ENCODE results near the gene ENO2.
"Not testable (repeated sequence)": the region's sequence is repeated elsewhere in the genome, so short reads cannot be mapped to it uniquely, and the experiment has no call there.

Gene ENO2

DNA sequence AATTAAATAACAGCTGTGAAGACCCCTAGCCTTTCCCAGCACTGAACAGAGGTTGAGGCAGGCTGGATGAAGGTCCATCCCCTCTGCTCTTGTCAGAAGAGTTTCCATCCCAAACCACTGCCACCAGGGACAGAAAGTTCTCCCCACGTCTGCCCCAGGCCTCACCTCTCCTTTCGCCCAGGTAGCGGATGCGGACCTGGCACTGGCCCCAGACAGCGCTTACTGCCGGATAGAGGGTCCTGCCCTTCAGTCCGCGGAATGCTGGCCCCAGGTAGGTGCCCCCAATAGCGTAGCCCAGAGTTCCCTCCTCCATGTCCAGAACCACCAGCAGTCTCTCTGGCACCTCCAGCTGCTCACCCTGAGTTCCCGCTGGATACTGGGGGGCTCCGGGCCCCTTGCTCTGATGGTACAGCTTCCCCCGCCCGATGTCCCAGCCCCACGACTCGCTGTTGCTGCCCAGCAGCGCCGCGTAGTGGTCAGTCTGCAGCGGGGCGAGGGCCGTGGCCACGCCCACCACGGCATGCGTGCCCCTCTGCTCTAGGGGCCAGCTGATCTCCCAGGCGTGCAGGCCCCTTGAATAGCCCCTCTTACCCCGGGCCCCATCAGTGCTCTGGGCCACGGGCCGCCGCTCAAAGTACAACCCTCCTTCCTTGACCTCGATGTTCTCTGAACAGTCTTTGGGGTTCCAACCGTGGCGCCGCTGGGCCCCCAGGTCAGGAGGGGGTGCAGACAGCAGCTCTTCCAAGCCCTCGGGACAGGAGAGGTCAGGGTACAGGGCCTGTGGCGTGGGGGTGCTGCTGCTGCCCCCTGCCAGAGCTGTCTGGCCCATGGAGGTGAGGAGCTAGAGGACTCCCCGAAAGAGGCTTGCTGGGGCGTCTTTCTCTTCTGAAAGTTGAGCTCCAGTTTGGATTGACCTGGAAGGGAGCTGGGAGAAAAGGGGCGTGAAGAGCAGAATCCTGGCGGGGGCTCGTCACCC lies 42.0 kb upstream of the ENO2 start:
- in situ Hi-C loops (cut with HindIII; ENCODE audit: low pct_unique_long_range_greater_than_20kb, low sequenced_read_pairs): no loop called here
- no peak for TF ChIP-seq JUND (IDR thresholded peaks at IDR 0.05; ENCODE audit: low read depth)
- DNase-seq (ENCODE audit: low read depth in 1 of 2, low spot score in 1 of 2): peak; percentile 17 to 53

DNA sequence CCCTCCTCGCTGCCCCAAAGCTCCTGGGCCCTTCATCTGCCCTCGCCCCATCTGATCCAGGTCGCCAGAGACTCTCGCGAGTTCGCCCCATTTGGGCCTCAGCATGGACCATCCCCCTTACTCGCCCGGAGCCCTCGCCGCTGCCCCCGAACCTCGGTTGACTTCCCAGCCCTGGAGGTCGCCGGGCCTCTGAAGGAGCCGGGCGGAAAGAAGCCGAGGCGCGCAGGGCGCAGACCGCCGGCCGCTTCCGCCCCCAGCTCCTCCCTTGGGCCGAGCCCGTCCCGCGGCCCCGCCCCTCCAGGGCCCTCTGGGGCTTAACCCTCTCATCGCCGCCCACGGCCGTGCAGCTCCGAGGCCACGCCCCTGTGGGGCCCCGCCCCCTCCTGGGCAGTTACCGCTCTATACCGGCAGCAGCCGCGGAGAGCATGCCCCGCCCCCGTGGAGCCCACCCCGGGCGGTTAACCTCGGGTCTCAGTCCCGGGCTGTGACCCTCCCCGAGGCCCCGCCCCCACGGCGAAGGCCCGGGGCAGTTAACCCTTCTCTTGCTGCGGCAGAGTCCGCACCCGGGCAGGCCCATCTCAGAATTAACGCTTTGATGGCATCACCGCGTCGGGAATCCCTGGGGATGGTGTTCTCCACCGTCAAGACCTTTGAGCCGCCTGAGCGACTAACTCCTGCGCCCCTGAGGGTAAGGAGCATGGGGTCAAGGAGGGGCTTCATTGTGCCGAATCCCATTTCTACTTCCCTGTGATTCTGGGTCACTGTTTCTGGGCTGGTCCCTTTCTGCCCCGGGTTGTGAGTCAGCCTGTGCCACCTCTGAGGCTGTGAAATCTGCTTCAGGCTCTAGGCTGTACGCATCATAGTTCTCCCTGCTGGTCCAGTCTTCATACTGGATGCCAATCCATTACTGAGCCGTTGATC lies 41.0 kb upstream of the ENO2 start, which contains the start of gene SPSB2:
SPSB2 (minus strand) TSS at position 210 of the 921 bp plus-strand sequence. CDS start 402 bp downstream, outside the sequence.
- DNase-seq (ENCODE audit: low read depth in 1 of 2, low spot score in 1 of 2): peak; percentile 23 to 85
- no peak for TF ChIP-seq JUND (IDR thresholded peaks at IDR 0.05; ENCODE audit: low read depth)
- in situ Hi-C loops (cut with HindIII; ENCODE audit: low pct_unique_long_range_greater_than_20kb, low sequenced_read_pairs): no loop called here

DNA sequence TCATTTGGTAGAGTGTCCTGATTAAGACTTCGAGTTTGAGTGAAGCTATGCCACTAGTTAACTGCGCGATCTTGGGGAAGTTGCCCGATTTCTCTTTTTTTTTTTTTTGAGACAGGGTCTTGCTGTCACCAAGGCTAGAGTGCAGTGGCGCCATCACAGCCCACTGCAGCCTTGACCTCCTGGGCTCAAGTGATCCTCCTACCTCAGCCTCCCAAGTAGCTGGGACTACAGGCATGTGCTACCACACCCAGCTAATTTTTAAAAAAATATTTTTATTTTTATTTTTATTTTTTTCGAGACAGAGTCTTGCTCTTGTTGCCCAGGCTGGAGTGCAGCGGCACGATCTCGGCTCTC lies 40.4 kb upstream of the ENO2 start:
- in situ Hi-C loops (cut with HindIII; ENCODE audit: low pct_unique_long_range_greater_than_20kb, low sequenced_read_pairs); DNase-seq (ENCODE audit: low read depth in 1 of 2, low spot score in 1 of 2): not testable (repeated sequence)

DNA sequence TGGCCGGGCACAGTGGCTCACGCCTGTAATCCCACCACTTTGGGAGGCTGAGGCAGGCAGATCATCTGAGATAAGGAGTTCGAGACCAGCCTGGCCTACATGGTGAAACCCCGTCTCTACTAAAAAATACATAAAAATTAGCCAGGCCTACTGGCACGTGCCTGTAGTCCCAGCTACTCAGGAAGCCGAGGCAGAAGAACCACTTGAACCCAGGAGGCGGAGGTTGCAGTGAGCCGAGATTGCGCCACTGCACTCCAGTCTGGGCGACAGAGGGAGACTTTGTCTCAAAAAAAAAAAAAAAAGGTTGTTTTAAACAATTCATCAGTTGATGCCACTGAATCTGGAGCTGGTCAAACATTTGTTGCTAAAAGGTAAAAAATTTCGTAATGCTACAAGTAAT lies 34.6 kb upstream of the ENO2 start:
- DNase-seq (ENCODE audit: low read depth in 1 of 2, low spot score in 1 of 2); in situ Hi-C loops (cut with HindIII; ENCODE audit: low pct_unique_long_range_greater_than_20kb, low sequenced_read_pairs): not testable (repeated sequence)

DNA sequence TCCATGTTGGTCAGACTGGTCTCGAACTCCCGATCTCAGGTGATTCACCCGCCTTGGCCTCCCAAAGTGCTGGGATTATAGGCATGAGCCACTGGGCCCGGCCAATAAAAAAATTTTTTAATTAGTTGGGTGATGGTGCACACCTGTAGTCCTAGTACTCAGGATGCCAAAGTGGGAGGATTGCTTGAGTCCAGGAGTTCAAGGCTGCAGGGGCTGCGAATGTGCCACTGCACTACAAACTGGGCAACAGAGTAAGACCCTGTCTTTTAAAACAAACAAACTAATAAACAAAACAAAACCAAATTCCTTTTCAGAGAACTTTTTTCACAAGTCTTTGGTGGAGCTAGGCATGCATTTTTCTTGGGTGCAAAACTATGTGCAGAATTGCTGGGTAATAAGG lies 31.1 kb upstream of the ENO2 start:
- DNase-seq (ENCODE audit: low read depth in 1 of 2, low spot score in 1 of 2): no peak
- no peak for TF ChIP-seq JUND (IDR thresholded peaks at IDR 0.05; ENCODE audit: low read depth)
- in situ Hi-C loops (cut with HindIII; ENCODE audit: low pct_unique_long_range_greater_than_20kb, low sequenced_read_pairs): no loop called here

DNA sequence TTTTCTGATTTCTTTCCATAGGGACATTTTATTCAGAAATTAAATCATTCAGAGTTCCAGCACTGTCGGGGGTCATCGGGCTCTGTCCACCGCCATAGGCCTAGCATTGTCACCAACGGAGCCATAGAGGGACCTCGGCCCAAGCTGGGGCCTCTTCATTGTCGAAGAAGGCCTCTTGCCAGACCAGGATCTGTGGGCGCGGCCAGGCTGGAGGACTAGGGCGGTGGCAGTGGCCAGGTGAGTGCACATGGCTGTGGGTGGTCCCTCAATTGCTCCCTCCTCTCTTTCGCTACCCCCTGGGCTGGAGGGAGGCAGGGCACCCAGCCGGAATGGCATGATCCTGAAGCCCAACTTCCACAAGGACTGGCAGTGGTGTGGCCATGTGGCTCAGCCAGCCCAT lies 30.7 kb upstream of the ENO2 start:
- in situ Hi-C loops (cut with HindIII; ENCODE audit: low pct_unique_long_range_greater_than_20kb, low sequenced_read_pairs): no loop called here
- DNase-seq (ENCODE audit: low read depth in 1 of 2, low spot score in 1 of 2): no peak
- no peak for TF ChIP-seq JUND (IDR thresholded peaks at IDR 0.05; ENCODE audit: low read depth)

DNA sequence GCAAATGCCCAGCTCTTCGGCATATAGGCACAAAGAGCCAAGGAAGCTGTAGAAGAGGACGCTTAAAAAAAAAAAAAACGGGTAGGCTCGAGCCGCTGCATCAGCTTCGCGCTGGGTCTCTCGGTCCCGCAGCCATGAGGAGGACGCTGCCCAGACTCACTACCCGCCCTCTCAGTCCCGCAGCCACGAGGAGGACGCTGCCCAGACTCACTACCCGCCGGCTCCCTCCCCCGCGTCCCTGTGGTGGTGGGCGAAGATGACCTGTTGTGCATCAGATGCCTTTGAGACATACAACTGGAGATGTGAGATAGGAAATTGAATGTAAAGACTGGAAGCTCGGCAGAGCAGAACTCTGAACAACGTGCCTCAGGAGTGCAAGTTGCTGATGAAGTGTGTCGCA lies 29.8 kb upstream of the ENO2 start:
- in situ Hi-C loops (cut with HindIII; ENCODE audit: low pct_unique_long_range_greater_than_20kb, low sequenced_read_pairs): no loop called here
- no peak for DNase-seq (ENCODE audit: low read depth in 1 of 2, low spot score in 1 of 2)
- TF ChIP-seq JUND (IDR thresholded peaks at IDR 0.05; ENCODE audit: low read depth): no peak

DNA sequence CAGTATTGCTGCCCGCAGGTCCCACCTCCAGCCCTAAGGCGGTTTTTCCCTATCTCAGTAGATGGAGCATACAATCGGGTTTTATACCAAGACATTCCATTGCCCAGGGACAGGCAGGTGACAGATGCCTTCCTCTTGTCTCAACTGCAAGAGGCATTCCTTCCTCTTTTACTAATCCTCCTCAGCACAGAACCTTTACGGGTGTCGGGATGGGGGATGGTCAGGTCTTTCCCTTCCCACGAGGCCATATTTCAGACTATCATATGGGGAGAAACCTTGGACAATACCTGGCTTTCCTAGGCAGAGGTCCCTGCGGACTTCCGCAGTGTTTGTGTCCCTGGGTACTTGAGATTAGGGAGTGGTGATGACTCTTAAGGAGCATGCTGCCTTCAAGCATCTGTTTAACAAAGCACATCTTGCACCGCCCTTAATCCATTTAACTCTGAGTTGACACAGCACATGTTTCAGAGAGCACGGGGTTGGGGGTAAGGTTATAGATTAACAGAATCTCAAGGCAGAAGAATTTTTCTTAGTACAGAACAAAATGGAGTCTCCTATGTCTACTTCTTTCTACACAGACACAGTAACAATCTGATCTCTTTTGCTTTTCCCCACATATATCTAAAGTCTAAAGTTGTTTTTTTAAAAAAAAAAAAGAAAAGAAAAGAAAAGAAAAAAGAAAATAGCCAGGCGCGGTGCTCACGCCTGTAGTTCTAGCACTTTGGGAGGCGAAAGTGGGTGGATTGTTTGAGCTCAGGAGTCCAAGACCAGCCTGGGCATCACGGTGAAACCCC lies 28.0 kb upstream of the ENO2 start:
- DNase-seq (ENCODE audit: low read depth in 1 of 2, low spot score in 1 of 2); in situ Hi-C loops (cut with HindIII; ENCODE audit: low pct_unique_long_range_greater_than_20kb, low sequenced_read_pairs): not testable (repeated sequence)

DNA sequence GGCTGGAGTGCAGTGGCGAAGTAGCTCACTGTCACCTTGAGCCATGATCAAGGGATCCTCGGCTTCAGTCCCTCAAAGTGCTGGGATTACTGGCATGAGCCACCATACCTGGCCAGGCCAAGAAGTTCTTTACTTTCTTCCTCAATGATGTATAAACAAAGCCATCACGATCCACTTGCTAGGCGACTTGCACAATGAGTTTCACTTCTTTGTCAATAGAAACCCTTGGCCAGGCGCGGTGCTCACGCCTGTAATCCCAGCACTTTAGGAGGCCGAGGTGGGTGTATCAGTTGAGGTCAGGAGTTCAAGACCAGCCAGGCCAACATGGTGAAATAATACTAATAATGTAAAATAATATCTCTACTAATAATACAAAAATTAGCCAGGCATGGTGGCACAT lies 26.9 kb upstream of the ENO2 start:
- no peak for TF ChIP-seq JUND (IDR thresholded peaks at IDR 0.05; ENCODE audit: low read depth)
- in situ Hi-C loops (cut with HindIII; ENCODE audit: low pct_unique_long_range_greater_than_20kb, low sequenced_read_pairs): no loop called here
- no peak for DNase-seq (ENCODE audit: low read depth in 1 of 2, low spot score in 1 of 2)

DNA sequence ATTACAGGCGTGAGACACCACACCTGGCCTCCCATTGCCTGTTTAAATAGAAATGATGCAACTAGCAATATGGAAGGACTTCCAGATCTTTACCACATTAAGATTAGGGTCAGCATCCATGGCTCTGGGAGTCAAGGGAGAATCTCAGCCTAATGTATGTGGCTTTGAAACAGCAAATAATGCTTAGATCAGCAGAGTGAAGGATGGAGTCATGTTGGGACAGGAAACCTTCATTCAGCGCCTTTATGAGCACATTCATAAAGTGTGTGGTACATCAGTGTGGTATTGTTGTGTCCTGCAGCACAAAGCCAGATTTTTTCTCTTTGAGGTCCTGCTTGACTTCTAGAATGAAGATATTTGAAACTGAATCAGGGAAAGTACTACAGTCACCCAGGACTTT lies 26.0 kb upstream of the ENO2 start:
- TF ChIP-seq JUND (IDR thresholded peaks at IDR 0.05; ENCODE audit: low read depth): no peak
- DNase-seq (ENCODE audit: low read depth in 1 of 2, low spot score in 1 of 2): no peak
- in situ Hi-C loops (cut with HindIII; ENCODE audit: low pct_unique_long_range_greater_than_20kb, low sequenced_read_pairs): no loop called here

DNA sequence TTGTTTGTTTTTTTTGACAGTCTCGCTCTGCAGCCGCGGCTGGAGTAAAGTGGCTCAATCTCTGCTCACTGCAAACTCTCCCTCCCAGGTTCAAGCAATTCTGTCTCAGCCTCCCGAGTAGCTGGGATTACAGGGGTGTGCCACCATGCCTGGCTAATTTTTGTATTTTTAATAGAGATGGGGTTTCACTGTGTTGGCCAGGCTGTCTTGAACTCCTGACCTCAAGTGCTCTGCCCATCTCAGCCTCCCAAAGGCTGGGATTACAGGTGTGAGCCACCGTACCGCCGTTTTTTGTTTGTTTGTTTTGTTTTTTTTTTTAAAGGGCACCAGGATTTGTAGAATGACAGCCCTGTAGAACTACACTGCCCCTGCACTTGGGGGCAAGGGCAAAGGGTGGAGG lies 25.6 kb upstream of the ENO2 start:
- DNase-seq (ENCODE audit: low read depth in 1 of 2, low spot score in 1 of 2); in situ Hi-C loops (cut with HindIII; ENCODE audit: low pct_unique_long_range_greater_than_20kb, low sequenced_read_pairs): not testable (repeated sequence)

DNA sequence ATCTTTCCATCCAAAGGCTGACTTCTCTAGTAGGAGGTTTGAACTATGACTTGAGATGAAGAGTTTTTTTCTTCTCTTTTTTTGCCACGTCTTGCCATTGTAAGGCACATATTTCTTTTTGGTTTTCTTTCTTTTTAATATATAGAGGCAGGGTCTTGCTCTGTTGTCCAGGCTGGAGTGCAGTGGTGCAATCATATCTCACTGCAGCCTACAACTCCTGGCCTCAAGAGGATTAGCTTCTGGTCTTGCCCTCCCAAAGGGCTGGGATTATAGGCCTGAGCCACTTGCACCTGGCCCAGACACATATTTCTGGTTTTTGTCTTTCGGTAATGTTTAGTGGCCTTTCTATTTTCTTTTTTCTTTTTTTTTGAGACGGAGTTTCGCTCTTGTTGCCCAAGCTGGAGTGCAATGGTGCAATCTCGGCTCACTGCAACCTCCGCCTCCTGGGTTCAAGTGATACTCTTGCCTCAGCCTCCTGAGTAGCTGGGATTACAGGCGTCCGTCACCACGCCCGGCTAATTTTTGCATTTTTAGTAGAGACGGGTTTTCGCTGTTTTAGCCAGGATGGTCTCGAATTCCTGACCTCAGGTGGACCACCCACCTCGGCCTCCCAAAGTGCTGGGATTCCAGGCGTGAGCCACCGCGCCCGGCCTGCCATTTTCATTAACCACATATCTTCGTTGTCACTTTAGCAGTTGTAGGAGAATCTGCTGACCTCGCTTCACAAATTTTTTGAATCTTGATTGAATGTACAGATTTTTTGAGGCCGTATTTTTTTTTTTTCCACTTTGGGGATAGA lies 24.4 kb upstream of the ENO2 start:
- in situ Hi-C loops (cut with HindIII; ENCODE audit: low pct_unique_long_range_greater_than_20kb, low sequenced_read_pairs); DNase-seq (ENCODE audit: low read depth in 1 of 2, low spot score in 1 of 2): not testable (repeated sequence)
